Activated CD8-positive, alpha-beta memory T cell treated with anti-CD3 and anti-CD28 coated beads for 36 hours (primary cell): ENCODE results near the gene HNF4A. TPM values are rescaled to one million over a fixed set of nuclear protein-coding genes. Genes with fewer than 3 reads are reported as not detected.

ENCODE experiments used
- CTCF ChIA-PET: fragments of 350-600 bp; sonication (Branson Sonifier 250); formaldehyde crosslinking; loops from one replicate; lab custom pipeline; 2021; ENCODE audit warnings: antibody characterized with exemption; lab: Charles Lee
- POLR2A ChIA-PET: fragments of 350-600 bp; sonication (Branson Sonifier 250); formaldehyde crosslinking; loops from one replicate; lab custom pipeline; 2021; ENCODE audit warnings: antibody characterized with exemption; lab: Charles Lee
- total RNA-seq, 2 experiments: library from RNA; stranded (reverse); gene quantifications; one replicate each; pipeline ENCODE4 v1.2.3, GENCODE V29; 2021

HNF4A gene
- total RNA-seq, 2 experiments from 2014 or later, result not detected

GRCh38 chr20:44384423-44385027 is 29.0 kb downstream of the HNF4A start:
- POLR2A ChIA-PET, result no interaction called here
- CTCF ChIA-PET, result interaction anchor here (0.5 to 2.3 kb wide), 10 partner anchors 10 to 232 kb away, joined by 3 to 17 read pairs (median 3); no protein-coding TSS in a partner anchor

- POLR2A ChIA-PET, result no interaction called here
- CTCF ChIA-PET, result interaction anchor here (0.6 to 1.6 kb wide), 9 partner anchors 11 to 297 kb away, joined by 3 to 12 read pairs (median 3); no protein-coding TSS in a partner anchor
Measured at GRCh38 chr20:44388466-44389023, 33.0 kb downstream of the HNF4A start.

GRCh38 chr20:44389871-44390270 is 34.4 kb downstream of the HNF4A start:
- ChIA-PET CTCF (interaction anchor here (1.5 kb wide), 1 partner anchor 200 kb away, joined by 4 read pairs; no protein-coding TSS in a partner anchor), POLR2A (no interaction called here)

DNA sequence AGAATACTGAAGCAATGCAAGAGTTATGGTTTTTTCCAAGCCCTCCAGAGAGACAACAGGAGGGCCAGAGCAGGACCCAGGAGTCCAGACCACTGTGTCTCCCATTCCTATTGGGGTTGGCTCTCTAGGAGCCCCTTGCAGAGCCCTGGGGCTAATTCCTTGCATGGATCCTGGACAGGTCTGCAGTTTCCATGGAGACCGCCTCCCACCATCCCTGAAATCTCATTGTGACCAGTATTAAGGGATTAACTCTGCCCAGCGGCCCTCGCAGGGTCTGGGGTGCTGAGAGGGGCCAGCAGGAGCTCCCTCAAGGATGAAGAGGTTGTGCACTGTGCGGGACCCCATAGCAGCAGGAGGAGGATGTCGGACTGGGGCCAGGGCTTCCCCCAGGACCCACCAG is 34.8 kb downstream of the HNF4A start:
- ChIA-PET POLR2A (no interaction called here), CTCF (no interaction called here)

GRCh38 chr20:44392088-44392775 is 36.7 kb downstream of the HNF4A start:
- ChIA-PET POLR2A (no interaction called here), CTCF (interaction anchor here (0.6 kb wide), 1 partner anchor 286 kb away, joined by 4 read pairs; no protein-coding TSS in a partner anchor)

- CTCF ChIA-PET, result interaction anchor here (0.6 kb wide), 1 partner anchor 285 kb away, joined by 4 read pairs; no protein-coding TSS in a partner anchor
- POLR2A ChIA-PET, result no interaction called here
Measured at GRCh38 chr20:44392776-44393607, 37.5 kb downstream of the HNF4A start.

DNA sequence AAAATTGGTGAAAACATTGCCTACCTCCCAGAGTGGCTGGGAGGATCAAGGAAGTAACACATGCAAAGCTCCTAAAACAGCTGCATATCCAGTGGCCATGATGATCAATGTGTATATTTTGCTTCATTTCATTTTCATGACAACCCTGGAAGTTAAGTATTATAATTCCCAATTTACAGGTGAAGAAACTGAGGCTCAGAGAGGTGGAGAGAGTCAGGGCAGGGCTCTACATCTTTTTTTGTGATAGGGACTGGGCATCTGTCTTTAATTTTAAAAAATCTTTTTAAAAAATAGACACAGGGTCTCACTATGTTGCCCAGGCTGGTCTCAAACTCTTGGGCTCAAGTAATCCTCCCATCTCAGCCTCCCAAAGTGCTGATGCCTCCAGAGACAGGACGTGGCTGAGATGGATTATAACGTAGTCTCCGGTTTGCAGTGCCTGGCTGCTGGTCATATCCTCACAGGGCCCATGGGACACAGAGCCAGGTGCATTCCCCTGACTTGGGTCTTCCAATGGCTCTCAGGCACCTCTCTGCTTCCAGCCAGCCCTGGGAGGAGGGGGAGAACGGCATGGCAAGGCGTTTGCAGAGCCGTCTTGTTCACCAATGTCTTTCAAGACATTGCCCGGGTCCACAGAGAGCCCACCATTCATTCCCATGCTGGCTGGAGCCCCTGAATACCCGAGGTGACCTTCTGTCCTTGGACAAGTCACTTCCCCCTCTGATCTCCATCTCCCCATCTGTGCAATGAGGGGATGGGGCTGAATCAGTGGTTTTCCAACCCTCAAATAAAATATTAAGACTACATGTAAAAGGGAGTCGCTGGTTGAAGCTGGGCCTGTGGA is 38.3 kb downstream of the HNF4A start:
- ChIA-PET POLR2A (no interaction called here), CTCF (interaction anchor here (1.1 kb wide), 1 partner anchor 9 kb away, joined by 3 read pairs; no protein-coding TSS in a partner anchor)

DNA sequence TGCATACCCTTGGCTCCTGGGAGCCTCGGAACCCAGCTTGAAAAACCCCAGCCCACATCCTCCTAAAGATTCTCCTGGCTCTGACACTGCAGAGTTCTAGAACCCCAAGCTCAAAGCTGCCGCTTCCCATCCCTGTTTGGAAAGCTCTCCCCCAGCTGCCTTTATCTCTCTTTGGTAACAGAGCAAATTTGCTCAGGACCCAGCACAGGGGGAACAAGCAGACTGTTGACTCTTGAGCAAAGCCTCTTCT is 38.9 kb downstream of the HNF4A start:
- POLR2A ChIA-PET, result no interaction called here
- CTCF ChIA-PET, result interaction anchor here (1.1 kb wide), 1 partner anchor 10 kb away, joined by 3 read pairs; no protein-coding TSS in a partner anchor

GRCh38 chr20:44394702-44395460 is 39.4 kb downstream of the HNF4A start:
- POLR2A ChIA-PET, result no interaction called here
- CTCF ChIA-PET, result interaction anchor here (0.6 to 1.1 kb wide), 2 partner anchors 10 to 146 kb away, joined by 3 read pairs; no protein-coding TSS in a partner anchor

DNA sequence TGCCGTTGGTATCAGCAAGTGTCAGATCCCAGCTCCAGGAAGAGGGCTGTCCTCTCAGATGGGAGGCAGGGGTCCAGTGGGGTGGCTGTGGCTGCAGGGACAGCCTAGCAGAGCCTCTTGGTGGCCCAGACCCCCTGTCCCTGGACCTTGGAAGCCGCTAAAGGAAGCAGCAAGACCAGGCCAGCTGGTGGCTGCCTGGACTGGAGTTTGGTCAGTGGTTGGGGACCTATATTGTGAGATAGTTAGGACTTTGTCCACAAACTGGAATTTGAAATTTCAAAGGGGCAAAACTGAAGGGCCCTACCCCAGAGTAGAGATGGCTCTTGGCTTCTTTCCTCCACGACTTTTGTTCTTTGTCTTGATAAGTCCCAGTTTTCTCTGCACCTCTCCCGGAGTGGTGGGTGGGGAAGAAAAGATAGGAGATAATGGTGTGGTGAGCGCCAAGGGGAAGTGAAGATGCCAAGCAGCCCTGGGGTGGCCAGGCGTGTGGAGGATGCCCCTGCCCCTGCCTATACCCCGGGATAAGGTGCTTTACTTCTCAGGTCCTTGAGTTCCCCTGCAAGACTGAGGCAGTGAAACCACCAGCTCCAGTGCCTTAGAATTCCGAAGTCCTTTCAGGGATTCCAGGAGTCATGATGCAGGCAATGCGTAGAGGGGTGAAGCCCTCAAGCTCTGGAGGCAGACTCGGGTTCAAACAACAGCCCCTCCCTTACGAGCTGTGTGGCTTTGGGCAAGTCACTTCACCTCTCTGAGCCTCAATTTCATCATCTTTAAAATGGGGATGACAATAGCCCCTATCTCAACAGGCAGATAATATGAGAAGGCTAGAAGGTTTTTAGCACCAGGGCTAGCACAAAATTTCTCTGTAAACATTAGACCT is 40.2 kb downstream of the HNF4A start:
- ChIA-PET POLR2A (no interaction called here), CTCF (interaction anchor here (0.6 kb wide), 1 partner anchor 147 kb away, joined by 3 read pairs; no protein-coding TSS in a partner anchor)

DNA sequence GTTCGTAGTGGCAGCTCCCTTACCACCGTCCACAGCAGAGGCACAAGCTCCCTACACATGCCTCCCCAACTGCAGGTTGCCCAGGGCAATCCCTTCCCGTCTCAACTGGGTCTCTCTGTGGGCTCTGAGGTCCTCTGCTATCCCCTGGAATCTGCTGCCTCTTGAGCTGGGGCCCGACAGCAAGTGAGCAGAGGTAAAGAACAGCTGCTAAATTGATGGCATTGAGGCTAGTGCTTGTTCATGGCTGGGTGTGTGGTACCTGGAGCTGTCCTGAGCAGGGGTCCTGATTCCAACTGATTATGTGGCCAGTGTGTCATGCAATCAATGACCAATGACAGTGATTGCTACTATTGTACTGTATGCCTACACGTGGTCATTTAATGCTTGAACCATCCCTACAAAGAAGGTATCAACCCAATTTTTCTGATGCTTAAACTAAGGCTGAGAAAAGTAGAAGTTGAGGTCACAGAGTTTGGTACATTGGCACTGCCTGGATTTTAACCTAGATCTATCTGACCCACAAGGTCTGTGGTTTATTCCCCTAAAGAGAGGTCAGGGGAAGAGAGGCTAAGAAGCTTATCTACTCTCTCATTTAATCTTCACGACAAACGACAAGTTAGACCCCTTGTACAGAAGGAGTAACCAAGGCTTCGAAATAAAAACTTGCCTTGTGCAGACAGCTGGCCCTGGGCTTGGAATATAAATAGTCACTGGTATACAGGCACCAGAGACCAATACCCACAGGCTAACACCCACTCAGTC is 41.1 kb downstream of the HNF4A start:
- ChIA-PET POLR2A (no interaction called here), CTCF (no interaction called here)

DNA sequence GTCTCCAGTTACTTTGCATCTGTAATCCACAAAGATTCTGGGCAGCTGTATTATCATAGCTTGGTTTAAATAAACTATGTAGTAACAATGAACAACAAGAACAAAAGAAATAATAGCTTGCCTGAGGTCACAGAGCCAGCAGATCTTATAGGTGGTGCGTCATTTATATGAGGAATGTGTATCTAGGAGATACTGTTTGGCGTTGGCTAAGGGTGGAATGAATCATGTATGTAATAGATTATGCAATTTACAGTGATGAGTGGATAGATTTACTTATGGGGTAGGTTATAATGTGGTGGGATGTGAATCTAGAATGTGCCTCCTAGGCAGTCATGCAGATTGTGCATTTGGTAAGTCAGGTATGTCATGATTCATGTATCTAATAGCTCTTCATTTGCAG is 42.8 kb downstream of the HNF4A start:
- CTCF ChIA-PET, result interaction anchor here (0.8 kb wide), 1 partner anchor 12 kb away, joined by 3 read pairs; no protein-coding TSS in a partner anchor
- POLR2A ChIA-PET, result no interaction called here

GRCh38 chr20:44399446-44399845 is 43.9 kb downstream of the HNF4A start:
- CTCF ChIA-PET, result interaction anchor here (0.8 kb wide), 1 partner anchor 10 kb away, joined by 3 read pairs; no protein-coding TSS in a partner anchor
- POLR2A ChIA-PET, result no interaction called here

DNA sequence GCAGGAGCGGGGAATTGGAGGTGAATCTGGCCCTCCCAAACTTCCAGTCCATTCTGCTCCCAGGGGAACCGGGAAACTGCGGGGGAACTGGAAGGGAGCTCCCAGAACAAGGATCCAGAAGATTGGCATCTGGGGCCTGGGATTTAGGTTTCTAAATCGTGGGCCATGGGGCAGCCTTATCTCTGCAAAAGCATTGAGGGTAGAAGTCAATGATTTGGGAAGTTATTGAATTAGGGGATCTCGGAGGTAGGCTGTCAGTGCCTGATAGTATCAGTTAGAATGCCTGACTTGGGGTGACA is 45.1 kb downstream of the HNF4A start:
- CTCF ChIA-PET, result no interaction called here
- POLR2A ChIA-PET, result no interaction called here

GRCh38 chr20:44400970-44401769 is 45.7 kb downstream of the HNF4A start:
- ChIA-PET CTCF (no interaction called here), POLR2A (no interaction called here)
